GM21619 (cell line): ENCODE data around the gene OR6S1.
"Not testable (repeated sequence)": the region's sequence is repeated elsewhere in the genome, so short reads cannot be mapped to it uniquely, and the experiment has no call there.

ENCODE experiments used
- ATAC-seq: cut with Tn5 transposase; IDR thresholded peaks from one replicate; pipeline ENCODE4 v1.9.1; 2021; ENCODE audit not compliant: unreplicated experiment

The OR6S1 gene

DNA sequence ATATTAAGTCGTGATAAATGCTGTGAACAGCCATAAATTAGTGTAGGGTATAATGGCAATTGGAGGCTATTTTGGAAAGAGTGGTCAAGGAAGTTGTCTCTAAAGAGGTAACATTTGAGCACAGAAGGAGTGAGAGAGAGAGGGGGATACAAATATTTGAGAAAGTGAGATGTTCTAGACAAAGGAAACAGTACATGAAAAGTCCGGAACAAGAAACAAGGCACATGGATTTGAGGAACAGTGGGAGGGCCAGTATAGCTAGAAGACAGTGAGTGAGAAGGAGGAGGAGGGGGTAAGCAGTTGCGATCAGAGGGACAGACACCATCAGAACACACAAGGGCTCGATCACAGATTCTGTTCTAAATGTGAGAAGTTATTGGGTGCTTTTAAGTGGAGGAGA, 30.2 kb downstream of the OR6S1 start:
- ATAC-seq: no peak

DNA sequence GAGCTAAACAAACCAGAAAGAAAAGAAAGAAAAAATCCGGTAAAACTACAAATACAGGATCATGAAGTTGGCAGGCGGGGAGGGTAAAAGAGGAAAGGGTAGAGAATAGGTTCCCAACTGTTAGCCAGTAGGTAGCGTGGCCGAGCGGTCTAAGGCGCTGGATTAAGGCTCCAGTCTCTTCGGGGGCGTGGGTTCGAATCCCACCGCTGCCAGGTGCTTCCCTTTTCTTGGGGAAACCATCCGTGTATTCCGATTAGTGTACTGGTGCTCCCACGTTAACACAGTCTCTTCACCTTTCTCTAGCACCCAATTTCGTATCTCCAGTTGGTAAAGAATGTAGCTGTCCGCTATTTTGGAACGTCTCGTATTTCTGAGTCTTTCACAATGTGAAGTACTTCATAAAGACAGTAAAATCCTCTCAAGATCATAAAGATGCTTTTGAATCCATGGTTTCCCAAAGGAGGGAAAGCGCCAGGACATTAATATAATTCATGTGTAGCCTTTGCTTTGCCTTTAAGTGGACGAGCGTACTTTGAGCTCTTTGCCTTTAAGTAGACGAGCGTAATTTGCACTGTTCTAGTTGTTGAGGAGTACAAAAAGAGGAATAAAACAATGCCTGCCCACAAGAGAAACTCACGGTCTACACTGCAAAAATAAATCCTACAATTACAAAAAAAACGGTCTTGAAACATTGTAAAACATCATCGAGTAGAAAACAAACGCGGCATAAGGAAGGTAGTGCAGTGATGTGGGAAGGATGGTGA, 31.3 kb downstream of the OR6S1 start:
- ATAC-seq: peak; percentile 15

DNA sequence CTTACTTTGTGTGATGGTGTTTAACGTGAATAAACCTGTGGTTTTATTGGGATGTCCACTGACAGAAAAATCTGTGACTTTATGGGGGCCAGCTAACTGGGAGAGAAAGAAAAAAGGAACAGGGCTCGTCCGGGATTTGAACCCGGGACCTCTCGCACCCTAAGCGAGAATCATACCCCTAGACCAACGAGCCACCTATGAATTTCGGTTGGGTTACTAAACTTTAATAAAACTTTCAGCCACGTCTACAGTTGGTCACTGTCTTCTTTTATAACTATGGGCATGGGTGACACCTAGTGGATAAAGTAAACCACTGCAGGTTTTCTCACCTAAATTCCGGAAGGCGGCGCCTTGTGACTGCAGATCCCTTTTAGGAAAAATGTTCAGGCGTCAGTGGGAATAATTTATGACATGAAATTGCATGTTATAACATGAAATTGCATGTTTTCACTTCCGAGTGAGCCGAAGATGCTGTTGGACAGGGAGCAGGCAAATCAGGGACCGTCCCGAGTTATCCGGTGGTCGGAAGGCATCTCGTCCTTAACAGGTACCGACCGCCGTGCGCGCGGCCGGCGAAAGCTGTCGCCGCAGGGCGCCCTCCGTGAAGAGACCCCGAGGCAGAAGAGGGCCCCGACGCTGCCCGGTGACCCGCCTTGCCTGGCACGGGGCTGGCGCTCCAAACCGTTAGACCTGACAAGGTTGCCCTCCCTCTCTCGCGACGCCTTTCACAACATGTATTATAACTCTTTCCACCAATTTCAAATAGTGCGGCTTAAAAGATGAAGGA, 32.1 kb downstream of the OR6S1 start:
- ATAC-seq: no peak

DNA sequence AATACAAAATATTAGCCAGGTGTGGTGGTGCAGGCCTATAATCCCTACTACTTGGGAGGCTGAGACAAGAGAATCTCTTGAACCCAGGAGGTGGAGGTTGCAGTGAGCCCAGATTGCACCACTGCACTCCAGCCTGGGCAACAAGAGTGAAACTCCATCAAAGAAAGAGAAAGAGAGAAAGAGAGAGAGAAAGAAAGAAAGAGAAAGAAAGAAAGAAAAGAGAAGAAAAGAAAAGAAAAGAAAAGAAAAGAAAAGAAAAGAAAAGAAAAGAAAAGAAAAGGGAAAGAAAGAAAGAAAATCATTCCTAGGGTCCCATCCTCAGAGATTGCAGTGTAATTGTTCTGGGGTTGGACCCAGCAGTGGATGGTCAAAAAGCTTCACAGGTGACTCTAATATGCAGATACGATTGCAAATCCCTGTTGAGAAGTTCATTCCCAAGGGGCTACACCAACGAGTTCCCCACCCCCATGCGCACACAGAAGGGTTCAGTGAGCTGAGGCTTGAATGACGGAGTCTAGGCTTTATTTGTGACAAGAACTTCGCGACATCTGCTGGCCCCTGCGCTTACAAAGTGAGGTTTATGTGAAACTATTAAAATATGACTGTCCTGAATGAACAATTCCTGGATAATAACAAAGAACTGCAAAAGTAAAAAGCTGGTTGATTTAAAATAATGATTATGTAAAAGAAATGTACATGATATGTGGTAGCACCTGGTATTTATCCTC, 32.9 kb downstream of the OR6S1 start:
- ATAC-seq: no peak

DNA sequence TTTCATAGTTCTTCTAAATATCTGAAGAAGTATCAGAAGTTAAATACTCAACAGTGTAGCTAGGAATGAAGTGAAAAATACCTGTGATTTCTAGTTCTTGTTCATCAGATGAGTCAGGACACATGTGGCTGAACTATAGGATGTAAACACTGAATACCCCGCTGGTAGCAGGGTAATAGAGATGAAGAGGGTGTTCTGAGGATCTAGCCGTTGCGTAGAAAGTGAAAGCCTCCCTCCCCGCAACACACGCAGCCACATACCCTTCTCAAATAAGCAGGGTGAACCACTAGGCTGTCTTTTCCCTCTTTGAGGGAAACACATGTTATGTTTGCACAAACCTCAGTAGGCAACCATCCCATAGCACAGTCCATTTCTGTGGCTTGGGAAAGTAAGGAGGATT, 33.9 kb downstream of the OR6S1 start:
- no peak for ATAC-seq

GRCh38 chr14:20606902-20607242, 34.6 kb downstream of the OR6S1 start:
- ATAC-seq: no peak

- no peak for ATAC-seq
These were observed 35.1 kb downstream of the OR6S1 start for GRCh38 chr14:20606190-20606901.

GRCh38 chr14:20603813-20604690, 37.4 kb downstream of the OR6S1 start:
- no peak for ATAC-seq

DNA sequence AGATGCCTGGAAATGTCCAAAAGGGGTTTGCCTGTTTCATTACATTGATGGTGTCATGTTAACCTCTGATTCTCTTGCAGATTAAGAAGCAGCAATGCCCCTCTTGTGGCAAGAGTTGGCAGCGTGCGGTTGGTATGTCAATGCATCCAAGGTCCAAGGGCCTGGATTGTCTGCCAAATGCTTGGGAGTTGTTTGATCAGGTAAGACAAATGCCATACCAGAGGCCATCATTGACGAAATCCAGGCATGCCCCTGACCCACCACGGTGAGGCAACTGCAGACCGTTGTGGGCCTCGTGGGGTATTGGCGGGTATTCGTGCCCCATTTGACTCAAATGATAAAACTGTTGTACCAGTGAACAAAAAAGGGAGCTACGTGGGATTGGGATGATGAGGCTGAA, 38.9 kb downstream of the OR6S1 start:
- ATAC-seq: no peak

DNA sequence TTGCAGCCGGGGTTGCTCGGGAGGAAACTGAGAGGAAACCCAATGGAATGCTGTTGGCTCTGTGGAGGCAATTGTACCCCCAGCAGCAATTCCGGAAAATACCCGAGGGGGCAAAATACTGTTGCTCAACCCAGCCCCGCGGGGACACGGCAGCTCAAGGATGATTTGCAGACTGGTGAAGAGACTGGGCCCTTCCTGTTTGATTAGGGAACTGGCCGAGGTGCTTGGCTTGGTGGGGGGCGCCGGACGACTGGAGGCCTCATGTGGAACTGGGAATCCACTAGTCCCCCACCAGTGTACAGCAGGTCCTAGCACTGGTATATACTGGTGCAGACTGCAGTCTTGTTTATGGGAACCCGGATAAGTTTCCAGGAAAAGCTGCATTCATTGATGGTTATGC, 40.0 kb downstream of the OR6S1 start:
- no peak for ATAC-seq

GRCh38 chr14:20597108-20597507, 44.4 kb downstream of the OR6S1 start:
- no peak for ATAC-seq

GRCh38 chr14:20595726-20596125, 45.8 kb downstream of the OR6S1 start:
- ATAC-seq: not testable (repeated sequence)

GRCh38 chr14:20592574-20592973, 48.9 kb downstream of the OR6S1 start:
- ATAC-seq: no peak

DNA sequence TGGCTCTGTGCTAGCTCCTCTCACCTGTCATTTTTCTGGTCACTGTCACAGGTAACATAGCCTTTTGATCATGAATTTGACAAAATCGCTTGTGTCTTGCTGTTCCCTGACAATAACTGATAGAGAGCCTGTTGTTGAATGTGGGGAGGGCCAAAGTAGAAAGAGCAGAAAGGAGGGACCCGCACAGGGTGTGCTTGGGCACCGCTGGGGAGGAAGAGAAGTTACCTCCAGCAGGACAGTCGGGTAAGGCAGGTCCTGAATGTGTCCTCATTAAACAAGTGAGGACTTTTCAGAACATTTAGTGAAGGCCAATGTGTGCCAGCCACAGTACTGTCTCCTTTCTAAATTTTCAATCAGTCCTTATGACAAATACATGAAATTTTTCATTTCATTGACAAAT, 50.3 kb downstream of the OR6S1 start, which contains the start of gene RNASE12:
Gene RNASE12 (minus strand): TSS at position 142 of the 400 bp plus-strand sequence. CDS start 653 bp downstream, outside the sequence.
- ATAC-seq: no peak
